Gastroesophageal sphincter (tissue), 4 donors: ENCODE data around the gene SPTLC3. TPM values are rescaled to one million over a fixed set of nuclear protein-coding genes. Genes with fewer than 3 reads are reported as not detected.
A peak's percentile ranks its signal among the peaks of the same experiment; 100 is the strongest.

Source experiments
- ATAC-seq: fragments of 150-250 bp; one replicate; pipeline ENCODE4 v1.9.1; 2016; ENCODE audit warnings: mild to moderate bottlenecking, moderate library complexity
- H3K27ac ChIP-seq, 4 donors: fragments of 200-600 bp; sonication (generic) in 3 of 4; 1 replicate in 3 of 4; 2 replicates in 1 of 4; pipeline ENCODE4 v1.5.1; 2016 to 2019
- H3K27me3 ChIP-seq: fragments of 200-600 bp; sonication (generic); one replicate; pipeline ENCODE4 v1.5.1; 2019
- H3K36me3 ChIP-seq, 2 donors: fragments of 200-600 bp; sonication (generic); one replicate each; pipeline ENCODE4 v1.5.1; 2019; ENCODE audit warnings: control low read depth in 1 of 2
- H3K4me1 ChIP-seq, 3 donors: fragments of 200-600 bp; sonication (generic); 1 replicate in 2 of 3; 2 replicates in 1 of 3; pipeline ENCODE4 v1.5.1; 2016 to 2019; ENCODE audit warnings: control low read depth in 2 of 3
- H3K4me3 ChIP-seq, 2 donors: fragments of 200-600 bp; sonication (generic); one replicate each; pipeline ENCODE4 v1.5.1; 2019; ENCODE audit warnings: mild to moderate bottlenecking in 1 of 2, moderate library complexity in 1 of 2
- H3K9me3 ChIP-seq, 3 donors: fragments of 200-600 bp; sonication (generic); one replicate each; pipeline ENCODE4 v1.5.1; 2017 to 2019; ENCODE audit warnings: control low read depth in 2 of 3
- CTCF ChIP-seq, 4 experiments: fragments of 200-600 bp in 2 of 4; fragments of 450-650 bp in 2 of 4; sonication (generic) in 1 of 4; IDR thresholded peaks; one replicate each; pipeline ENCODE4 v1.5.1; 2017 to 2019; ENCODE audit warnings: antibody characterized with exemption in 4 of 4, mild to moderate bottlenecking in 2 of 4, moderate library complexity in 2 of 4
- EP300 ChIP-seq: sonication (generic); formaldehyde crosslinking; IDR thresholded peaks from one replicate; pipeline ENCODE4 v1.6.1; 2017; ENCODE audit warnings: antibody characterized with exemption, mild to moderate bottlenecking
- POLR2A ChIP-seq, 2 donors: fragments of 450-650 bp; IDR thresholded peaks; one replicate each; pipeline ENCODE4 v1.6.1; 2017; ENCODE audit warnings: antibody characterized with exemption in 2 of 2, mild to moderate bottlenecking in 2 of 2, moderate library complexity in 1 of 2
- POLR2AphosphoS5 ChIP-seq: sonication (generic); formaldehyde crosslinking; IDR thresholded peaks from one replicate; pipeline ENCODE4 v1.6.1; 2017; ENCODE audit warnings: antibody characterized with exemption
- WGBS, 2 donors: methylation state at CpG; one replicate each; pipeline ENCODE4 v1.1.5; 2018; ENCODE audit warnings: low coverage in 1 of 2; 5-methylcytosine and 5-hydroxymethylcytosine counted together
- total RNA-seq, 4 donors: library from RNA; depleted of rRNA; stranded (reverse); fragments of >200 nt; gene quantifications; one replicate each; pipeline ENCODE4 v1.1.0, GENCODE V29; 2016

Gene SPTLC3
- total RNA-seq, 4 donors from 2014 or later = 2.0 to 14.6 (median 5.3) TPM

DNA sequence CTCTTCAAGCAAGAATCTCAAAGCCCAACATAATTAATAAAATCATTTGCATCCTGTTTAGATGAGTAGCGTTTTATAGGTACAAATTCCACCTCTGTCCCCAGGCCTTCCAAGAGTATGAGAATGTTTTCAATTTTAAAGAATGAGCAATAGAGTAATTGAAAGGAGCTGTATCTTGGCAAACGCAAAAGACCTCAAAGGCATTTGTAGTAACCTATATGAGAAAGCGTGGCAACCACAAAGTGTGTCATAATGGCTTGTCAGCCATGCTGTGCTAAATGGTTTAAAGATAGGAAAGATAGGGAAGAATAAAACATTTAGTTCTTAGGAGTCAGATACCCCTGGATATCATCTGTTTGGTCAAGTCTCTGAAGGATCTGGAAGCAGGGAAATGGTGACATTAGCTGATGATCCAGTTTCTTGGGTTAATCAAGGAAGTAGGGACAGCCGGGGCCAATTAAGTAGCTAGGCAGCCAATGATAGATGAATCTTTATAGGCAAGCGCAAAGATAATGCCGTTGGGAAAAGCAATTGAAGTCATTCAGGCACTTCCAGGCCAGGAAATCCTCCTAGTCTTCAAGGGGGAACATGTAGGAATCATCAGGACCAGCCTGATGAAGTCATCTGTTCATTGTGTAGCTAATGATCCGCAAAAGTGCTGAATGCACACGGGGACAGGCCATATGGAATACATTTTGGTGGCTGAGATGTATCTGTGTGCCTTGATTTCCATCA, 140.8 kb downstream of the SPTLC3 start:
- Histone ChIP-seq H3K36me3 (peaks cover 0 to 6% of the 10 kb centered on the region in 2 donors), H3K27me3 (no peaks in the 10 kb centered on the region), H3K4me1 (no peaks in the 10 kb centered on the region), H3K27ac (no peak overlapping the region), H3K4me3 (no peak overlapping the region), H3K9me3 (no peaks in the 10 kb centered on the region)
- TF ChIP-seq POLR2A (IDR thresholded peaks at IDR 0.05) (no peak), POLR2AphosphoS5 (no peak), EP300 (no peak), CTCF (IDR thresholded peaks at IDR 0.05) (no peak)
- ATAC-seq = no peak
- 73 to 78% methylated on average over 8 of the region's 8 CpGs for WGBS, 2 donors

GRCh38 chr20:13158369-13158768, 149.6 kb downstream of the SPTLC3 start:
- peaks cover 0 to 17% (median 0%) of the 10 kb centered on the region in 3 donors for H3K4me1 ChIP-seq
- no peak overlapping the region for H3K4me3 ChIP-seq
- peaks cover 0 to 6% of the 10 kb centered on the region in 2 donors for H3K36me3 ChIP-seq
- 23 to 35% methylated on average over 3 to 4 of the region's 4 CpGs for WGBS, 2 donors
- no peaks in the 10 kb centered on the region for H3K9me3 ChIP-seq
- TF ChIP-seq POLR2A (IDR thresholded peaks at IDR 0.05) (no peak), EP300 (no peak), POLR2AphosphoS5 (no peak), CTCF (IDR thresholded peaks at IDR 0.05) (no peak)
- peak; percentile 31 for ATAC-seq
- no peaks in the 10 kb centered on the region for H3K27me3 ChIP-seq
- peak overlapping the region in 1 of 4 donors; percentile 32 for H3K27ac ChIP-seq

DNA sequence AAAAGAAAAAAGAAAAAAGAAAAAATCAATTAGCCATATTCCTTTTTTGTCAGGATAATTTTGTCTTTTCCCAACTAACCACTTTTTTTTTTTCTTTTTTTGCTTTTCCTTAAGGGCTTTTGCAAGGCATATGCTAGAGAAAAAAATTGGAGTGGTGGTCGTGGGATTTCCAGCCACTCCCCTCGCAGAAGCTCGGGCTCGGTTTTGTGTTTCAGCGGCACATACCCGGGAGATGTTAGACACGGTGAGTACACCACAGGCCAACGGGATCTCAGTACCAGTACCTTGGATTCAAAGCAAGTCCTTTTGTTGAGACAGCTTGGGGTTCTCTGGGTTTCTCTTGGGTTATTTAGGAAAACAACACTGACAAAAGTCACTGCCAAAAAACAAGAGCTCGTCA, 151.1 kb downstream of the SPTLC3 start:
- no peak overlapping the region for H3K4me3 ChIP-seq
- H3K4me1 ChIP-seq = peaks cover 0 to 17% (median 0%) of the 10 kb centered on the region in 3 donors
- TF ChIP-seq POLR2AphosphoS5 (no peak), EP300 (no peak), POLR2A (IDR thresholded peaks at IDR 0.05) (no peak), CTCF (IDR thresholded peaks at IDR 0.05) (no peak)
- no peaks in the 10 kb centered on the region for H3K27me3 ChIP-seq
- no peaks in the 10 kb centered on the region for H3K9me3 ChIP-seq
- no peak for ATAC-seq
- 86 to 95% methylated on average over 4 to 8 of the region's 9 CpGs for WGBS, 2 donors
- H3K36me3 ChIP-seq = no peaks in the 10 kb centered on the region
- no peak overlapping the region for H3K27ac ChIP-seq

- Histone ChIP-seq H3K27me3 (no peaks in the 10 kb centered on the region), H3K36me3 (no peaks in the 10 kb centered on the region), H3K27ac (no peak overlapping the region), H3K4me1 (no peaks in the 10 kb centered on the region), H3K9me3 (no peaks in the 10 kb centered on the region), H3K4me3 (no peak overlapping the region)
- WGBS, 2 donors = 61 to 70% methylated on average over 4 of the region's 4 CpGs
- no peak for ATAC-seq
- TF ChIP-seq POLR2A (IDR thresholded peaks at IDR 0.05) (no peak), POLR2AphosphoS5 (no peak), CTCF (IDR thresholded peaks at IDR 0.05) (no peak), EP300 (no peak)
These were observed 156.4 kb downstream of the SPTLC3 start for GRCh38 chr20:13165203-13165602.

- H3K9me3 ChIP-seq = no peaks in the 10 kb centered on the region
- H3K27ac ChIP-seq = no peak overlapping the region
- TF ChIP-seq POLR2AphosphoS5 (no peak), CTCF (IDR thresholded peaks at IDR 0.05) (no peak), POLR2A (IDR thresholded peaks at IDR 0.05) (no peak), EP300 (no peak)
- no peaks in the 10 kb centered on the region for H3K4me1 ChIP-seq
- 65 to 70% methylated on average over 5 of the region's 5 CpGs for WGBS, 2 donors
- ATAC-seq = no peak
- no peaks in the 10 kb centered on the region for H3K27me3 ChIP-seq
- no peak overlapping the region for H3K4me3 ChIP-seq
- H3K36me3 ChIP-seq = no peaks in the 10 kb centered on the region
These were observed 157.2 kb downstream of the SPTLC3 start for GRCh38 chr20:13166011-13166410.
